Measurements from ENCODE around the gene FBLN2. TPM values are rescaled to one million over a fixed set of nuclear protein-coding genes. Genes with fewer than 3 reads are reported as not detected.
A peak's percentile ranks its signal among the peaks of the same experiment; 100 is the strongest.
"Not testable (repeated sequence)": the region's sequence is repeated elsewhere in the genome, so short reads cannot be mapped to it uniquely, and the experiment has no call there.

FBLN2 gene
- total RNA-seq: not detected

DNA sequence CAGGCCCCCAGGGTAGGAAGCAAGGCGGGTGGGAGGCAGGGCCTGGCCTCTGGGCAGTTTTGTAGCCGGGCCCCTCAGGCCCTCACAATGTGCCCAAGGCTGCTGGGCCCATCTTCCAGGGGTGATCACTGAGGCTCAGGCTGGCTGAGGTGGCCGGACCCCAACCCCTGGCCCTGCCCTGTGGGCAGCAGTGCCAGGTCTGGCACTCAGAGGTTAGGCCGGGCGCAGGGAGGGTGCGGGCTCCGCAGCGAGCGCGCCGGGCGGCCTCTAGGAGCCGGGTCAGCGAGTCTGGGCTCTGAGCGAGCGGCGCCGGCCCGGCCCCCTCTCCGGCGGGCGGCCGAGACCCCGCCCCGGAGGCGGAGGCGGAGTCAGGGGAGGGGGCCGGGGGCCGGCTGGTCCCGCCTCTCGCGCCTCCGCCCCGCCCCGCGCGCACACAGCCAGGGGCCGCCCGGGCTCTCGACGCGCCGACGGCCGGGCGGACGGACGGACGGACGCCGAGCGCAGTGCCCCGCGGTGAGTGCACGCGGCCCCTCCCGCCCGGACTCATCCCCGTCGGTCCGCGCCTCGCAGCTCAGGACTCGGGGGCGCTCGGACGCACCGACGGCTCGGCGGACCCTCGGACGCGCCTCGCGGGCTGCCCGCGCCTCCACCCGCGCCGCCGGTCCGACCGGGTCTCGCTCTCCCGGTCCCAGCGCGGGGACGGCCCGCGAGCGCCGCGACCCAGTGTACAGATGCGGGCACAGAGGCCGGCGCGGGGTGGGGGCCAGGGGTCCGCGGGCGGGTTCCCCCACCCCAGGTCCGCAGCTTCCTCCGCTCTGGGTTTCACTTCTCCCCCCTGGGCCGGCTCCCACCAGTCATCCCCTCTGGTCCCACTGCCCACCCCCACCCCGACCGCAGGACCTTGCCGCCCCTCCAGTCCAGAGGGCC lies at the start of gene FBLN2:
FBLN2 (plus strand) TSS at position 430 of the 927 bp plus-strand sequence. CDS start 21,231 bp downstream, outside the sequence.
- H3K9me3 Mint-ChIP-seq: no peaks in the 10 kb centered on the region
- ChIA-PET CTCF (no interaction called here), POLR2A (no interaction called here)
- H3K36me3 Mint-ChIP-seq (ENCODE audit: low read depth): no peaks in the 10 kb centered on the region
- H3K27me3 Mint-ChIP-seq: peaks cover 40% of the 10 kb centered on the region
- no peak for DNase-seq
- H3K4me3 Mint-ChIP-seq: peak within 1 kb of the TSS; percentile 33
- peak within 1 kb of the TSS; percentile 21 for H3K27ac Mint-ChIP-seq
- H3K4me1 Mint-ChIP-seq: peaks cover 26% of the 10 kb centered on the region

DNA sequence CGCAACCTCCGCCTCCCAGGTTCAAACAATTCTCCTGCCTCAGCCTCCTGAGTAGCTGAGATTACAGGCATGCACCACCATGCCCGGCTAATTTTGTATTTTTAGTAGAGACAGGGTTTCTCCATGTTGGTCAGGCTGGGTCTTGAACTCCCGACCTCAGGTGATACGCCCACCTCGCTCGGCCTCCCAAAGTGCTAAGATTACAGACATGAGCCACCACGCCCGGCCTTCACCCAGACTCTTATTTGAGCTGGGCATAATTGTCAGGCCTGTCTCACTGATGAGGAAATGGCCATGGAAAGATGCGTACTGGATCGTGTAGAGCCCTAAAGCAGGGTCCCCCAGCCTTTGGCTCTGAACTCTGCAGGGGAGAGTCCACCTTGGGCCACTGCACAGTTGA lies 49.7 kb upstream of the FBLN2 start:
- CTCF ChIA-PET: interaction anchor here (0.6 to 1.2 kb wide), 4 partner anchors 86 to 161 kb away, joined by 3 to 5 read pairs (median 3); no protein-coding TSS in a partner anchor
- DNase-seq; POLR2A ChIA-PET; H3K9me3 Mint-ChIP-seq; H3K27ac Mint-ChIP-seq; H3K4me3 Mint-ChIP-seq; H3K4me1 Mint-ChIP-seq; H3K27me3 Mint-ChIP-seq; H3K36me3 Mint-ChIP-seq (ENCODE audit: low read depth): not testable (repeated sequence)

DNA sequence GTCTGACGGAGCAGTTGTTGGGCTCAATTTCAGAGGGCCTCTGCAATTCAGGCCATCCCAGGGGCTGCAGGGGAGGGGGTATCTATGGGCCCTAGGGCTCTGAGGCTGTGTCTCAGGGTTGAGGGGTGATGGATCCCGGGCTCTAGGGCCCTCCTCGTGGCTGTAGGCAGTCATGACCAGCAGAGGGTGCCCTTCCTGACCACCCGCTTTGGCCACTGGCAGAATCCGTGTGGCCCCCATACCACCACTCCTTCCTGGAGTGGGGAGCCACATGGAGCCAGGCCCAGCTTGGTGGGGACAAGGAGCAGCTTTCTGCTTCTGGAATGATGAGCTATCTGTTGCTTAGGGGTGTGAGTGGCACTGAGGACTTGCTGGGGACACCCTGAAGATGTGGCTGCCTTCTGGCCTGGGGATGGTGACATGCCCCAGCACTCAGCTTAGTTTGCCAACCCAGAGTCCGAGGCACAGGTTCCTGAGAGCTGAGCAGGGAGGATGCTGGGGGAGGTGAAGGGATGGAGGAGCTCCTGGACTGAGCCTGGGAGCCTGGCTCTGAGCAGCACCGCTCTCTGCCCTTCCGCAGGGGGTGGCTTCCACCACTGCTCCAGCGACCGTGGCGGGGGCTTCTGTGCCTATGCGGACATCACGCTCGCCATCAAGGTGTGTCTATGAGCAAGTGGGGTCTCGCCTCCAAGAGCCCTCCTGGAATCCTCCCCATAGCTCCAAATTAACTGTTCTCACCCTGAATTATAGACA lies 48.6 kb upstream of the FBLN2 start:
- ChIA-PET POLR2A (no interaction called here), CTCF (interaction anchor here (0.5 to 1.1 kb wide), 5 partner anchors 12 to 191 kb away, joined by 3 to 5 read pairs (median 3); no protein-coding TSS in a partner anchor)
- Mint-ChIP-seq H3K36me3 (ENCODE audit: low read depth) (no peaks in the 10 kb centered on the region), H3K4me1 (peaks cover 7% of the 10 kb centered on the region), H3K27me3 (no peaks in the 10 kb centered on the region), H3K9me3 (no peaks in the 10 kb centered on the region), H3K4me3 (no peak overlapping the region), H3K27ac (no peak overlapping the region)
- no peak for DNase-seq

DNA sequence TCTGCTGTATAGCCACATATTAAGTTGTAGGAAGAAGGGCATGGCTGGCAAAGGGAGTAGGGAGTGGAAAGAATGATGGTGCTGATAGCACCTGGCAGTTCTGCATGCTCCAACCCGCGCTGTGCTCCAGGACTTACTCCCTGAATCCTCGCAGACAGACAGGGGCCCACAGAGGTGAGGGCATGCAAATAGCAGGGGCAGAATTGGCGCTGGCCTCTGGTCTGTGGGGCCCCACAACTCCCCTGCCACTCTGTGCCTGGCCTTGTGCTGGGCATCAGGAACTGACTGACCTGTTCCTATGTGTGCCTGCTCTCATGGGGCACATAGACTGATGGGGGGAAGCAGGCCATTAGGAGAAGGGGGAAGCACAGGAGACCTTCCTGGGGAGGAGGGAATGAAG lies 47.9 kb upstream of the FBLN2 start:
- peaks cover 7% of the 10 kb centered on the region for H3K4me1 Mint-ChIP-seq

DNA sequence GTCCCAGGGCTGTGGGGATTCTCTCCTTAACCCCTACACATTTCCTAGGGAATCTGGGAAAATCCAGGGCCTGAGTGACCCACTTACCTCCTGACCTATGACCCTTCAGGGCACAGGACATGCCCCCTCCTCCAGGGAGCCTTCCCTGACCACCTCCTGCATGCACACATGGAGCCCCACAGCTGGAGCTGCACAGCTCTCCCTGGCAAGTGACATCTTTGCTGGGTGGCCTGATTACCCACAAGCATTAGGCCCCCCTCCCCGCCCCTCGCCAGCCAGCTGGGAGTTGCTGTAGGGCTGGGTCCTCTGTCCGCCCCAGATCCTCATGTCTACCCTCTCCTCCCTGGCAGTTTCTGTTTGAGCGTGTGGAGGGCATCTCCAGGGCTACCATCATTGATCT lies 47.4 kb upstream of the FBLN2 start:
- CTCF ChIA-PET: no interaction called here
- Mint-ChIP-seq H3K36me3 (ENCODE audit: low read depth) (no peaks in the 10 kb centered on the region), H3K27ac (no peak overlapping the region), H3K4me1 (peaks cover 7% of the 10 kb centered on the region), H3K9me3 (no peaks in the 10 kb centered on the region), H3K4me3 (no peak overlapping the region), H3K27me3 (no peaks in the 10 kb centered on the region)
- DNase-seq: no peak
- POLR2A ChIA-PET: no interaction called here

More for the DNA sequence above, 47.9 kb upstream of the FBLN2 start:
- ChIA-PET CTCF (no interaction called here), POLR2A (no interaction called here)
- Mint-ChIP-seq H3K27ac (no peak overlapping the region), H3K9me3 (no peaks in the 10 kb centered on the region), H3K4me3 (no peak overlapping the region), H3K27me3 (no peaks in the 10 kb centered on the region), H3K36me3 (ENCODE audit: low read depth) (no peaks in the 10 kb centered on the region)
- no peak for DNase-seq

DNA sequence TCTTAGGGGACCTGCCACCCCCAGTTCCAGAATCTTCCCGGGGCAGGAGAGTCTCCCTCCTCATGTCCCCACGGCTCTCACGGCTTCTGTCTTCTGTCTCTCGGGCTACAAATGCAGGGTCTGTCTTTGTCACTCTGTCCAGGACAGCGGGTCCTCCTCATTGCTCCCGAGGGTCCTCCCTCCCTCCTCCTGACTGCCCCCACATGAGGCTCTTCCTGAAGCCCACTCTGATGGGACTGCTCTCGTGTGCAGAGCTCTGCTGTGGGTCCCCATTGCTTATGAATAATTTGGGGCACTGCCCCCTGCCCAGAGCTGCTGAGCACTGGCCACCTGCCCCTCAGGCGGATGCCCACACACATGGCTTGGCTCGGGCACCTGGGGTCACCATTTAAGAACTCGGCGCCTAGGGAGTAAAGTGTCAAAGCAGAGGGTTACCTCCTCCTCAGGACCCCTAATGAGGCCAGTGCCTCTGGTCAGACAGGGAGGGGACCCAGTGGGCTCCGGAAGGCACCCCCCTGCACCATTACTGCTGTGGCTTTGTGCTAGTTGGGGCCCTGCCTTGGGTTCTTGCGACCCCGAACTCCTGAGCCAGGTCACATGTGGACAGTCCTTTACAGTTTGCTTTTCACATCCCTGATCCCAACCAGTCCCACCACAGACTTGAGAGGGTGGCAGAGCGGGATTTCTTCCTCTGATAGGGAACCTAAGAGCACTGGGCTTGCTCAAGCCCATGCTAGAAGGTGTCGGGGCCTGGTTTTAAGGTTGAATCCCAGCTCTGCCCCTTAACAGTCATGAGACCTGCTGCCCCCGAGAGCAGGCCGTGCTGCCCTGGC lies 46.8 kb upstream of the FBLN2 start:
- ChIA-PET CTCF (no interaction called here), POLR2A (no interaction called here)
- no peak overlapping the region for H3K4me3 Mint-ChIP-seq
- H3K4me1 Mint-ChIP-seq: peaks cover 4% of the 10 kb centered on the region
- no peaks in the 10 kb centered on the region for H3K27me3 Mint-ChIP-seq
- no peak for DNase-seq
- H3K36me3 Mint-ChIP-seq (ENCODE audit: low read depth): no peaks in the 10 kb centered on the region
- H3K27ac Mint-ChIP-seq: no peak overlapping the region
- H3K9me3 Mint-ChIP-seq: no peaks in the 10 kb centered on the region

DNA sequence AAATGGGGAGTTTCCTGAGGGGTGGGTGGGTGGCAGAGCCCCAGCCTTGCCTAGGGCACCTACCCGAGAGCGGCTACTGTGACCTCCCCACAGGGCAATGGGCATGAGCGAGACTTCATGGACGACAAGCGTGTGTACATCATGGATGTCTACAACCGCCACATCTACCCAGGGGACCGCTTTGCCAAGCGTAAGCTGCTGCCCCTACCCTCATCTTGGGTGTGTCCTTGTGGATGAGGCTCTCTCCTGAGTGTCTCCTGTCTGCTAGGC lies 46.2 kb upstream of the FBLN2 start:
- H3K27me3 Mint-ChIP-seq: no peaks in the 10 kb centered on the region
- no peaks in the 10 kb centered on the region for H3K9me3 Mint-ChIP-seq

DNA sequence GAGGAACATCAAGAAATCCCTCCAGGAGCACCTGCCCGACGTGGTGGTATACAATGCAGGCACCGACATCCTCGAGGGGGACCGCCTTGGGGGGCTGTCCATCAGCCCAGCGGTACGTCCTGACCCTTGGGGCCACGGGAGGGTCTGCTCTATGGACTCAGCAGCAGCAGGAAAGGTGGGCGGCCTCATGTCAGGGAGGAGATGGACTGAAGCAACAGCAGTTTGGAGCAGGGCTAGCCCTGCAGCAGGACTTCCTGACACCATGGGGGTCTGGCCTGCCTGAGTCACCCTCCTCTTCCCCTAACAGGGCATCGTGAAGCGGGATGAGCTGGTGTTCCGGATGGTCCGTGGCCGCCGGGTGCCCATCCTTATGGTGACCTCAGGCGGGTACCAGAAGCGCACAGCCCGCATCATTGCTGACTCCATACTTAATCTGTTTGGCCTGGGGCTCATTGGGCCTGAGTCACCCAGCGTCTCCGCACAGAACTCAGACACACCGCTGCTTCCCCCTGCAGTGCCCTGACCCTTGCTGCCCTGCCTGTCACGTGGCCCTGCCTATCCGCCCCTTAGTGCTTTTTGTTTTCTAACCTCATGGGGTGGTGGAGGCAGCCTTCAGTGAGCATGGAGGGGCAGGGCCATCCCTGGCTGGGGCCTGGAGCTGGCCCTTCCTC lies 44.6 kb upstream of the FBLN2 start:
- Mint-ChIP-seq H3K27me3 (no peaks in the 10 kb centered on the region), H3K4me3 (no peak overlapping the region), H3K4me1 (no peaks in the 10 kb centered on the region), H3K9me3 (no peaks in the 10 kb centered on the region), H3K27ac (no peak overlapping the region), H3K36me3 (ENCODE audit: low read depth) (no peaks in the 10 kb centered on the region)
- ChIA-PET CTCF (interaction anchor here (1.0 kb wide), 1 partner anchor 149 kb away, joined by 3 read pairs; no protein-coding TSS in a partner anchor), POLR2A (no interaction called here)
- no peak for DNase-seq

More for the DNA sequence above, 46.2 kb upstream of the FBLN2 start:
- Mint-ChIP-seq H3K27ac (no peak overlapping the region), H3K4me1 (no peaks in the 10 kb centered on the region), H3K36me3 (ENCODE audit: low read depth) (no peaks in the 10 kb centered on the region), H3K4me3 (no peak overlapping the region)
- no peak for DNase-seq
- POLR2A ChIA-PET: no interaction called here
- CTCF ChIA-PET: no interaction called here

DNA sequence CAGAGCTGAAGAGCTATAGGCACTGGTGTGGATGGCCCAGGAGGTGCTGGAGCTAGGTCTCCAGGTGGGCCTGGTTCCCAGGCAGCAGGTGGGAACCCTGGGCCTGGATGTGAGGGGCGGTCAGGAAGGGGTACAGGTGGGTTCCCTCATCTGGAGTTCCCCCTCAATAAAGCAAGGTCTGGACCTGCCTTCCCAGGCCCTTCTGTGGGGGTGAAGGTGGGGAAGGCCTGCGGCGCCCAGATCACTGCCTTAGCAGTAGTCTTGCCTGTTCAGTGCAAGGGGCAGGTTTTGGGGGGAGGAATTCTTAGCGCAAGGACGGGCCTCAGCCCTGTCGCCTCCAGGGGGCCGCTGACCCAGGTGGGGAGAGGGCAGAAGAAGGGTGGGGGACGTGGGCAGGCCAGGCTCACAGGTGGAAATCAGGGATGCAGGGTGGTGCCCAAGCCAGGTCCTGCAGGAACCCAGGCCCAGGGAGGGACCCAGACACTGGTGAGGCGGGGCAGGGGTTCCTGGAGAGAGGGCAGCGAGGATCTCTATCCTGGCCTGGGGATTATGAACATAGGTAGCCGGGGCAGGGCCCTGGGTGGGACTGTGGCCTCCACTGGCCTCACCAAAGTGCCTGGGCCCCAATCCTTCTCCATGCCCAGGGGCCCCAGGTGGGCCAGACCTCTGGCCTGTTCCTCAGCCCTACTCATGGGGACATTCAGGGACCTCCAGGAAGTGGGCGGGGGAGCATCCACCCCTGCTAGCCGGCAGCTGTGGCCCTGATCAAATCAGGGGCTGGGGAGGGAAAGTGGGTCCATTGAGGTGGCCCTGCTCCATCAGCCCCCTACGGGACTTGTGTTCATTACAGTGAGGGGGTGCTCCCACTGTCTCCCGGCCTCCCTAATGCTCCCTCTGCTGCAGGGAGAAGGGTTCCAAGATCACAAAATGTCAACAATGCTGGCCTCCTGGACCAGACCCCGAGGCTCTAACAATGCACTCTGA lies 43.5 kb upstream of the FBLN2 start:
- Mint-ChIP-seq H3K36me3 (ENCODE audit: low read depth) (no peaks in the 10 kb centered on the region), H3K4me1 (no peaks in the 10 kb centered on the region), H3K4me3 (no peak overlapping the region), H3K27ac (no peak overlapping the region), H3K27me3 (no peaks in the 10 kb centered on the region), H3K9me3 (no peaks in the 10 kb centered on the region)
- ChIA-PET CTCF (interaction anchor here (1.0 kb wide), 1 partner anchor 131 kb away, joined by 3 read pairs; no protein-coding TSS in a partner anchor), POLR2A (no interaction called here)
- DNase-seq: no peak

DNA sequence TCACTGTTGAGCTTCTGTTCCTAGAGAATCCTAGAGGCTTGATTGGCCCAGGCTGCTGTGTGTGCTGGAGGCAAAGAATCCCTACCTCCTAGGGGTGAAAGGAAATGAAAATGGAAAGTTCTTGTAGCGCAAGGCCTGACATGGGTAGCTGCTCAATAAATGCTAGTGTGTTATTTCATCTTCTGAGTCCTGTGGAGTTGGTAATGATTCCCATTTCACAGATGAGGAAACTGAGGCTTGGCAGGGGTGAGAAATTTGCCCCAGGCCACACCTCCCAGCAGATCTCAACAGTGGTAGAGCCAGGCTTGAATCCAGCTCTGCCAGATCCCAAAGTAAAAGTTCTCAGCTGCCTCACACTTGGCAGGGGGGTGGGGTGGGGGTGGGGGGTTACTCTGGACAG lies 42.7 kb upstream of the FBLN2 start:
- Mint-ChIP-seq H3K9me3 (no peaks in the 10 kb centered on the region), H3K27ac (no peak overlapping the region), H3K4me3 (no peak overlapping the region), H3K36me3 (ENCODE audit: low read depth) (no peaks in the 10 kb centered on the region), H3K4me1 (no peaks in the 10 kb centered on the region), H3K27me3 (no peaks in the 10 kb centered on the region)
- DNase-seq: no peak
- CTCF ChIA-PET: interaction anchor here (1.0 kb wide), 1 partner anchor 130 kb away, joined by 3 read pairs; no protein-coding TSS in a partner anchor
- POLR2A ChIA-PET: no interaction called here

DNA sequence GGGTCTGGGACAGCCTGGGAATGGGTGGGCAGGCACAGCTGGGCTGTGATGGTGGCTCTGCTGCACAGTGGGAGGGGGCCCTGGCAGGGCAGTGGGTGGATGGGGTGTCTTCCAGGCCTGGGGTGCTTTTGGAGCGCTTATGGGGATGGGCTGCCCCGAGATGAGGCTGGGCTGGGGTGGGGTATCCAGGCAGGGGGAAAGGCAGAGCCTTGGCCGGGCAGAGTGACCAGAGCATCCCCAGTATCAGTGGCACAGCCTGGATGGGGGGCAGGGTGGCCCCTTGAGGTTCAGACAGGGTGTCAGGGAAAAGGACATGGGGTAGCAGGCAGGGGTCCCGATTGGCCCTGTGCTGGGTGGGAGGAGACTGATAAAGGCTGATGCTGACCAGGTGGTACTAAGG lies 42.2 kb upstream of the FBLN2 start:
- no peak for DNase-seq
- H3K4me1 Mint-ChIP-seq: no peaks in the 10 kb centered on the region
- H3K27me3 Mint-ChIP-seq: no peaks in the 10 kb centered on the region
- ChIA-PET POLR2A (no interaction called here), CTCF (interaction anchor here (1.0 to 1.2 kb wide), 2 partner anchors 11 to 130 kb away, joined by 3 to 4 read pairs; no protein-coding TSS in a partner anchor)
- no peaks in the 10 kb centered on the region for H3K36me3 Mint-ChIP-seq (ENCODE audit: low read depth)
- H3K9me3 Mint-ChIP-seq: no peaks in the 10 kb centered on the region
- H3K27ac Mint-ChIP-seq: no peak overlapping the region
- H3K4me3 Mint-ChIP-seq: no peak overlapping the region

Measured in activated CD4-positive, alpha-beta T cell treated with anti-CD3 and anti-CD28 coated beads, Interleukin-2, amount 10 ng/mL, durations not matched to agents 7 days and 5 days (primary cell).